Measurements from ENCODE around the gene RNASEH2B. TPM values are rescaled to one million over a fixed set of nuclear protein-coding genes. Genes with fewer than 3 reads are reported as not detected.
A peak's percentile ranks its signal among the peaks of the same experiment; 100 is the strongest.

The RNASEH2B gene
- total RNA-seq, 1 donor from 2014 or later = 23.6 TPM

GRCh38 chr13:50919277-50919676, 9.7 kb downstream of the RNASEH2B start:
- no peak overlapping the region for H3K9ac ChIP-seq (ENCODE audit: low read length)
- peaks cover 12% of the 10 kb centered on the region for H3K9me3 Mint-ChIP-seq (ENCODE audit: unreplicated experiment)
- peaks cover 51% of the 10 kb centered on the region for H3K79me2 ChIP-seq (ENCODE audit: insufficient read depth, low read length)
- no peak overlapping the region for H3K4me3 ChIP-seq (ENCODE audit: insufficient read depth, low read depth, low read length)
- peaks cover 12% of the 10 kb centered on the region for H3K36me3 Mint-ChIP-seq (ENCODE audit: low read depth, unreplicated experiment)
- no peak overlapping the region for H2AFZ ChIP-seq (ENCODE audit: low read depth, low read length)
- H3K27me3 ChIP-seq (ENCODE audit: insufficient read depth, low read length) = no peaks in the 10 kb centered on the region
- DNase-seq (ENCODE audit: low read depth) (no peak), FAIRE-seq (peak; percentile 65)
- TF ChIP-seq EZH2 (IDR thresholded peaks at IDR 0.05; ENCODE audit: insufficient read depth, low read length) (no peak), CTCF (IDR thresholded peaks at IDR 0.05; ENCODE audit: insufficient read depth, low read depth, low read length) (no peak)
- H3K4me2 ChIP-seq (ENCODE audit: low read length) = no peak overlapping the region
- peaks cover 10% of the 10 kb centered on the region for H3K4me1 ChIP-seq (ENCODE audit: insufficient read depth, low read length)
- no peak overlapping the region for H3K27ac ChIP-seq (ENCODE audit: low read depth, low read length)
- H3K4me3 Mint-ChIP-seq (ENCODE audit: unreplicated experiment) = peak overlapping the region; percentile 30
- no peaks in the 10 kb centered on the region for H3K27me3 Mint-ChIP-seq (ENCODE audit: low read depth, unreplicated experiment)
- H3K9me3 ChIP-seq (ENCODE audit: insufficient read depth, low read depth, low read length) = peaks cover 7% of the 10 kb centered on the region
- no peak overlapping the region for H3K27ac Mint-ChIP-seq (ENCODE audit: unreplicated experiment)
- peaks cover 10% of the 10 kb centered on the region for H3K4me1 Mint-ChIP-seq (ENCODE audit: low read depth, unreplicated experiment)
- H3K36me3 ChIP-seq (ENCODE audit: insufficient read depth, low read length) = no peaks in the 10 kb centered on the region
- H4K20me1 ChIP-seq (ENCODE audit: insufficient read depth, low read length) = peaks cover 18% of the 10 kb centered on the region

- H4K20me1 ChIP-seq (ENCODE audit: insufficient read depth, low read length) = peaks cover 14% of the 10 kb centered on the region
- Mint-ChIP-seq H3K36me3 (ENCODE audit: low read depth, unreplicated experiment) (peaks cover 12% of the 10 kb centered on the region), H3K4me3 (ENCODE audit: unreplicated experiment) (no peak overlapping the region), H3K4me1 (ENCODE audit: low read depth, unreplicated experiment) (peaks cover 3% of the 10 kb centered on the region), H3K9me3 (ENCODE audit: unreplicated experiment) (peaks cover 16% of the 10 kb centered on the region), H3K27me3 (ENCODE audit: low read depth, unreplicated experiment) (no peaks in the 10 kb centered on the region), H3K27ac (ENCODE audit: unreplicated experiment) (no peak overlapping the region)
- TF ChIP-seq EZH2 (IDR thresholded peaks at IDR 0.05; ENCODE audit: insufficient read depth, low read length) (no peak), CTCF (IDR thresholded peaks at IDR 0.05; ENCODE audit: insufficient read depth, low read depth, low read length) (no peak)
- H3K36me3 ChIP-seq (ENCODE audit: insufficient read depth, low read length) = no peaks in the 10 kb centered on the region
- H3K4me1 ChIP-seq (ENCODE audit: insufficient read depth, low read length) = no peaks in the 10 kb centered on the region
- H3K27ac ChIP-seq (ENCODE audit: low read depth, low read length) = no peak overlapping the region
- no peak overlapping the region for H3K9ac ChIP-seq (ENCODE audit: low read length)
- FAIRE-seq (no peak), DNase-seq (ENCODE audit: low read depth) (no peak)
- H3K9me3 ChIP-seq (ENCODE audit: insufficient read depth, low read depth, low read length) = peaks cover 11% of the 10 kb centered on the region
- H3K79me2 ChIP-seq (ENCODE audit: insufficient read depth, low read length) = peaks cover 38% of the 10 kb centered on the region
- H2AFZ ChIP-seq (ENCODE audit: low read depth, low read length) = no peak overlapping the region
- no peak overlapping the region for H3K4me3 ChIP-seq (ENCODE audit: insufficient read depth, low read depth, low read length)
- no peak overlapping the region for H3K4me2 ChIP-seq (ENCODE audit: low read length)
- no peaks in the 10 kb centered on the region for H3K27me3 ChIP-seq (ENCODE audit: insufficient read depth, low read length)
Observed at GRCh38 chr13:50921706-50922105, 12.1 kb downstream of the RNASEH2B start.

- no peak for FAIRE-seq
- peaks cover 3% of the 10 kb centered on the region for H3K4me1 Mint-ChIP-seq (ENCODE audit: low read depth, unreplicated experiment)
- Histone ChIP-seq H3K4me2 (ENCODE audit: low read length) (no peak overlapping the region), H3K27me3 (ENCODE audit: insufficient read depth, low read length) (no peaks in the 10 kb centered on the region), H3K4me3 (ENCODE audit: insufficient read depth, low read depth, low read length) (no peak overlapping the region), H3K27ac (ENCODE audit: low read depth, low read length) (no peak overlapping the region), H4K20me1 (ENCODE audit: insufficient read depth, low read length) (peaks cover 10% of the 10 kb centered on the region), H3K79me2 (ENCODE audit: insufficient read depth, low read length) (peaks cover 26% of the 10 kb centered on the region), H3K9ac (ENCODE audit: low read length) (no peak overlapping the region), H3K4me1 (ENCODE audit: insufficient read depth, low read length) (no peaks in the 10 kb centered on the region), H3K9me3 (ENCODE audit: insufficient read depth, low read depth, low read length) (peaks cover 11% of the 10 kb centered on the region), H2AFZ (ENCODE audit: low read depth, low read length) (no peak overlapping the region), H3K36me3 (ENCODE audit: insufficient read depth, low read length) (no peaks in the 10 kb centered on the region)
- peaks cover 12% of the 10 kb centered on the region for H3K36me3 Mint-ChIP-seq (ENCODE audit: low read depth, unreplicated experiment)
- DNase-seq (ENCODE audit: low read depth) = no peak
- H3K27ac Mint-ChIP-seq (ENCODE audit: unreplicated experiment) = no peak overlapping the region
- H3K27me3 Mint-ChIP-seq (ENCODE audit: low read depth, unreplicated experiment) = no peaks in the 10 kb centered on the region
- no peak overlapping the region for H3K4me3 Mint-ChIP-seq (ENCODE audit: unreplicated experiment)
- peaks cover 16% of the 10 kb centered on the region for H3K9me3 Mint-ChIP-seq (ENCODE audit: unreplicated experiment)
- no peak for TF ChIP-seq CTCF (IDR thresholded peaks at IDR 0.05; ENCODE audit: insufficient read depth, low read depth, low read length)
- TF ChIP-seq EZH2 (IDR thresholded peaks at IDR 0.05; ENCODE audit: insufficient read depth, low read length) = no peak
Observed at GRCh38 chr13:50923272-50923671, 13.7 kb downstream of the RNASEH2B start.
